ENCODE data around the gene PARP9.

PARP9 gene

GRCh38 chr3:122564155-122564912 lies at the start of gene PARP9, which contains the start of gene DTX3L:
Gene PARP9, minus strand, starts transcription at chr3:122564300. Its CDS starts 4,680 bp downstream, at chr3:122559620.
Gene DTX3L, plus strand, starts transcription at chr3:122564338. Its CDS starts 89 bp downstream, at chr3:122564427.
- DNase-seq: no peak

GRCh38 chr3:122612696-122613095 lies 48.6 kb upstream of the PARP9 start:
- no peak for DNase-seq

- no peak for DNase-seq
These were observed 45.9 kb upstream of the PARP9 start for GRCh38 chr3:122609798-122610559.

- no peak for DNase-seq
These were observed 44.8 kb upstream of the PARP9 start for GRCh38 chr3:122608916-122609315.

- no peak for DNase-seq
These were observed 42.2 kb upstream of the PARP9 start for GRCh38 chr3:122606330-122606729.

GRCh38 chr3:122603056-122603455 lies 39.0 kb upstream of the PARP9 start:
- DNase-seq: no peak

GRCh38 chr3:122602011-122602710 lies 38.1 kb upstream of the PARP9 start:
- no peak for DNase-seq

GRCh38 chr3:122598556-122598955 lies 34.5 kb upstream of the PARP9 start:
- no peak for DNase-seq

GRCh38 chr3:122598151-122598550 lies 34.1 kb upstream of the PARP9 start:
- no peak for DNase-seq

- no peak for DNase-seq
These were observed 29.9 kb upstream of the PARP9 start for GRCh38 chr3:122594025-122594424.

- DNase-seq: no peak
These were observed 26.5 kb upstream of the PARP9 start for GRCh38 chr3:122590610-122591009.

- no peak for DNase-seq
These were observed 25.2 kb upstream of the PARP9 start for GRCh38 chr3:122589297-122589696.

GRCh38 chr3:122587572-122587971 lies 23.5 kb upstream of the PARP9 start:
- DNase-seq: no peak

- DNase-seq: no peak
These were observed 22.8 kb upstream of the PARP9 start for GRCh38 chr3:122586773-122587485.

- DNase-seq: no peak
These were observed 22.0 kb upstream of the PARP9 start for GRCh38 chr3:122586098-122586497.

- no peak for DNase-seq
These were observed 18.3 kb upstream of the PARP9 start for GRCh38 chr3:122582390-122582789.

- DNase-seq: no peak
These were observed 17.5 kb upstream of the PARP9 start for GRCh38 chr3:122581622-122582021.

- no peak for DNase-seq
These were observed 16.4 kb upstream of the PARP9 start for GRCh38 chr3:122580470-122580869.

GRCh38 chr3:122578069-122578740 lies 14.1 kb upstream of the PARP9 start:
- DNase-seq: no peak

- DNase-seq: no peak
These were observed 13.4 kb upstream of the PARP9 start, which contains the start of gene PARP15 for GRCh38 chr3:122577409-122578031. Gene PARP15, plus strand, starts transcription at chr3:122577650. Its CDS starts 18 bp downstream, at chr3:122577668.

- DNase-seq: no peak
These were observed 12.3 kb upstream of the PARP9 start for GRCh38 chr3:122576174-122576940.
